ENCODE results near the gene NUDT14.
A peak's percentile ranks its signal among the peaks of the same experiment; 100 is the strongest.

Gene NUDT14

DNA sequence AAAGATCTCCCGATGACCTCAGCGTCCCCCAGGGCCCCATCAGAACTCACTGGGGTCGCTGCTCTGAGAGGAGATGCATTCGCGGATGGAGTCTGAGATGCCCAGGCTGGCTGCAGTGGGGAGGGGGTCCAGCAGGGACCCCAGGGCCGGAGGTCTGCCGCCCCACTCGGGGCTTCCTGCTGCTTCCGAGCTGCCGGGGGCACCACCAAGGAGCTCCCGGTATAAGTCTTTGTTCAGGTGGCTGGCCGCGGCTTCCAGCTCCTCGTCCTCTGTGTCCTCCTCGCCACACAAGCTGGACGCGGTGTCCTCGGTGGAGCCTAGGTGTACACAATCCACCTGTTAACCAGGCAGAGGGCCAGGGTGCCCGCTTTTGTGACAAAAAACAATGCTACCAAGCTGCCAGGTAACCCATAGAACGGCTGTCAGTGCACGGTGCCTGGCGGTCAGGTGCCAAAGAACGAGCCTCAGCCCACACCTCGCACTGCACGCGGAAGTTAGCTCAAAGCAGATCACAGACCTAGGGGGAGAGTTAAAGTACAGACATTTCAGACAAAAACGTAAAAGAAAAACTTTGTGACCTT lies 40.6 kb upstream of the NUDT14 start:
- Histone ChIP-seq H3K9me3 (ENCODE audit: control insufficient read depth, low read length) (no peaks in the 10 kb centered on the region), H3K27me3 (ENCODE audit: control insufficient read depth in 1 of 2, insufficient read depth in 1 of 2, low read length in 2 of 2) (no peaks in the 10 kb centered on the region), H2BK5ac (ENCODE audit: low read depth, low read length, poor library complexity, severe bottlenecking) (no peak overlapping the region), H3K36me3 (ENCODE audit: control insufficient read depth in 1 of 2, insufficient read depth in 2 of 2, low read depth in 1 of 2, low read length in 2 of 2) (peaks cover 59 to 76% of the 10 kb centered on the region in 2 experiments), H3K23ac (ENCODE audit: low read length in 2 of 2) (no peak overlapping the region), H2BK15ac (ENCODE audit: low read depth, poor library complexity, severe bottlenecking) (no peak overlapping the region), H3K4me3 (ENCODE audit: insufficient read depth in 1 of 2, low read depth in 1 of 2, low read length in 2 of 2) (no peak overlapping the region), H3K4me2 (ENCODE audit: low read length, poor library complexity, severe bottlenecking) (no peak overlapping the region), H3K4me1 (ENCODE audit: control insufficient read depth, insufficient read depth, low read depth, low read length) (peaks cover 13% of the 10 kb centered on the region), H4K91ac (ENCODE audit: low read length) (no peak overlapping the region), H3K4ac (ENCODE audit: low read depth in 1 of 2, low read length in 2 of 2) (no peak overlapping the region), H3K79me1 (replicated peaks; ENCODE audit: low read length, poor library complexity, severe bottlenecking) (peaks cover 4% of the 10 kb centered on the region), H3K27ac (ENCODE audit: low read length, poor library complexity, severe bottlenecking) (no peak overlapping the region), H2BK12ac (ENCODE audit: low read length in 2 of 2) (no peak overlapping the region), H3K18ac (ENCODE audit: low read depth in 1 of 2, low read length in 2 of 2) (no peak overlapping the region), H4K8ac (ENCODE audit: low read length) (no peak overlapping the region), H2AFZ (ENCODE audit: low read depth, low read length) (no peak overlapping the region), H2BK120ac (ENCODE audit: low read depth, low read length) (no peak overlapping the region), H2AK5ac (ENCODE audit: low read length, severe bottlenecking) (no peak overlapping the region), H3K9ac (ENCODE audit: low read length) (no peak overlapping the region), H3K14ac (ENCODE audit: low read length in 2 of 2) (no peak overlapping the region)
- WGBS, result 95% methylated on average over 27 of the region's 27 CpGs
- DNase-seq, result no peak

DNA sequence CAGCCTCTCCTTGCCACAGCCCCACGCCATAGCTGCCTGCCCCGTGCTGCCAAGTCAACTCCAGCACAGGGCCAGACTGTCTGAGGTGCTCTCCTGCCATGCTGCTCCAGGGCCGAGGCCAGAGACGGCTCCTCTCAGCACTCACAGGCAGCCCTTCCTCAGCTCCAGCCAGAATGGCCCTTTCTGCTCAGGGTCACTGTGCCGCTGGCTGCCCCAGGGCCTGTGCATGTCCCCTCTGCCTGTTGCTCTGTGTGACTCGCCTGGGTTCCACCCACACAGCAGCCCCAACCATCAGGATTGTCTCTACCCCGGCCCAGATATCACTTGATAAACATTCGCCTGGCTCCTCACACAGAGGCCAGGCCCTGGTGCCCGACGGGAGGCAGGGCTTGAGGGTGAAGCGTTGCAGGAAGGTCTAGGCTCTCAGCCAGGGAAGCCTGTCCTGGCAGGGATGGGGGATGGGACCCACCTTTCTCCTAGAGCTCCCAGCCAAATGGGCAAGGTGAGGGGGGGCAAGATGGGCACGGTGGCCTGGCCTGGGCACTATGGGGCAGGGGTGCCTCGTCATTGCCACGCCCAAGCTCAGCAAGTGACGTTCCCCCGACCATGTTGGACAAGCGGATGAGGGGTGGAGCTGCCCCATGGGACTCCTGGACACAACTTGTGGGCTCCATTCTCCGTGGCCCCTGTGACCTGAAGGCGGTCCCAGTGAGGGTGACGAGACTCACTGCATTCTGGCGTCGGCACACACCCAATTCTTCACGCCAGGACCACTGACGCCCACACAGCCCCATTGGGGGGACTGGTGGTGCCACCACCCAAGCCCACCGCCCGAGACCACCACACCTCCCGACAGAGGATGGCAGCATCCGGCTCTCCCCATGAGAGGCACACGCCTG lies 39.8 kb upstream of the NUDT14 start:
- H4K91ac ChIP-seq (ENCODE audit: low read length), result peak overlapping the region; percentile 31
- no peak overlapping the region for H2BK5ac ChIP-seq (ENCODE audit: low read depth, low read length, poor library complexity, severe bottlenecking)
- H3K14ac ChIP-seq (ENCODE audit: low read length in 2 of 2), result peak overlapping the region in 1 of 2 experiments; percentile 13
- no peak overlapping the region for H3K4ac ChIP-seq (ENCODE audit: low read depth in 1 of 2, low read length in 2 of 2)
- H3K4me1 ChIP-seq (ENCODE audit: control insufficient read depth, insufficient read depth, low read depth, low read length), result peaks cover 20% of the 10 kb centered on the region
- H2BK120ac ChIP-seq (ENCODE audit: low read depth, low read length), result no peak overlapping the region
- H3K4me3 ChIP-seq (ENCODE audit: insufficient read depth in 1 of 2, low read depth in 1 of 2, low read length in 2 of 2), result no peak overlapping the region
- H2AFZ ChIP-seq (ENCODE audit: low read depth, low read length), result no peak overlapping the region
- peaks cover 55 to 75% of the 10 kb centered on the region in 2 experiments for H3K36me3 ChIP-seq (ENCODE audit: control insufficient read depth in 1 of 2, insufficient read depth in 2 of 2, low read depth in 1 of 2, low read length in 2 of 2)
- no peak overlapping the region for H2BK15ac ChIP-seq (ENCODE audit: low read depth, poor library complexity, severe bottlenecking)
- peaks cover 4% of the 10 kb centered on the region for H3K79me1 ChIP-seq (replicated peaks; ENCODE audit: low read length, poor library complexity, severe bottlenecking)
- DNase-seq, result no peak
- WGBS, result 96% methylated on average over 28 of the region's 29 CpGs
- H4K8ac ChIP-seq (ENCODE audit: low read length), result no peak overlapping the region
- no peak overlapping the region for H3K27ac ChIP-seq (ENCODE audit: low read length, poor library complexity, severe bottlenecking)
- H2BK12ac ChIP-seq (ENCODE audit: low read length in 2 of 2), result peak overlapping the region in 1 of 2 experiments; percentile 14
- no peaks in the 10 kb centered on the region for H3K9me3 ChIP-seq (ENCODE audit: control insufficient read depth, low read length)
- no peaks in the 10 kb centered on the region for H3K27me3 ChIP-seq (ENCODE audit: control insufficient read depth in 1 of 2, insufficient read depth in 1 of 2, low read length in 2 of 2)
- no peak overlapping the region for H3K18ac ChIP-seq (ENCODE audit: low read depth in 1 of 2, low read length in 2 of 2)
- H3K9ac ChIP-seq (ENCODE audit: low read length), result no peak overlapping the region
- H3K23ac ChIP-seq (ENCODE audit: low read length in 2 of 2), result no peak overlapping the region
- H2AK5ac ChIP-seq (ENCODE audit: low read length, severe bottlenecking), result no peak overlapping the region
- no peak overlapping the region for H3K4me2 ChIP-seq (ENCODE audit: low read length, poor library complexity, severe bottlenecking)

DNA sequence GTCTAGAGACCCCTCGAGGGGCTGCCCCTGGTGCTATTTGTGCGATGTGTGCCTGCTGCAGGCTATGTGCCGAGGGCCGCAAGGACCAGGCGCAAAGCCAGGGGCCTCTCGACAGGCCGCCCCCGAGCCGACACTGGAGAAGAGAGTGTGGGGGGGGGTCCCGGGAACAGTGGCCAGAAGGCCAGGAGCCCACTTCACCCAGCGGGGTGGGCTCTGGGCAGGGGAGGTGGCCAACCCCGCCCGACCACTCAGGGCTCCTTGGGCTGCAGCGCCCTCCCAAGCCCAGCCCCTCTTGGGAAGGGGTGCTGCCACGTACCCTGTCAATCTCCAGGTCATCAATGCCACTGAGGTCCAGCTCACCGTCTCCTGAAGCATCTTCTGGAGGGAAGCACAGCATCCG lies 38.6 kb upstream of the NUDT14 start:
- Histone ChIP-seq H2BK5ac (ENCODE audit: low read depth, low read length, poor library complexity, severe bottlenecking) (no peak overlapping the region), H3K4me3 (ENCODE audit: insufficient read depth in 1 of 2, low read depth in 1 of 2, low read length in 2 of 2) (no peak overlapping the region), H3K9me3 (ENCODE audit: control insufficient read depth, low read length) (no peaks in the 10 kb centered on the region), H4K91ac (ENCODE audit: low read length) (no peak overlapping the region), H2BK15ac (ENCODE audit: low read depth, poor library complexity, severe bottlenecking) (no peak overlapping the region), H2AK5ac (ENCODE audit: low read length, severe bottlenecking) (no peak overlapping the region), H3K79me1 (replicated peaks; ENCODE audit: low read length, poor library complexity, severe bottlenecking) (peaks cover 4% of the 10 kb centered on the region), H3K14ac (ENCODE audit: low read length in 2 of 2) (no peak overlapping the region), H3K9ac (ENCODE audit: low read length) (no peak overlapping the region), H3K4me2 (ENCODE audit: low read length, poor library complexity, severe bottlenecking) (no peak overlapping the region), H3K4me1 (ENCODE audit: control insufficient read depth, insufficient read depth, low read depth, low read length) (peaks cover 28% of the 10 kb centered on the region), H2AFZ (ENCODE audit: low read depth, low read length) (no peak overlapping the region), H3K27ac (ENCODE audit: low read length, poor library complexity, severe bottlenecking) (no peak overlapping the region), H3K4ac (ENCODE audit: low read depth in 1 of 2, low read length in 2 of 2) (no peak overlapping the region), H3K27me3 (ENCODE audit: control insufficient read depth in 1 of 2, insufficient read depth in 1 of 2, low read length in 2 of 2) (no peaks in the 10 kb centered on the region), H2BK12ac (ENCODE audit: low read length in 2 of 2) (no peak overlapping the region), H3K36me3 (ENCODE audit: control insufficient read depth in 1 of 2, insufficient read depth in 2 of 2, low read depth in 1 of 2, low read length in 2 of 2) (peaks cover 55 to 73% of the 10 kb centered on the region in 2 experiments), H4K8ac (ENCODE audit: low read length) (no peak overlapping the region), H2BK120ac (ENCODE audit: low read depth, low read length) (no peak overlapping the region), H3K23ac (ENCODE audit: low read length in 2 of 2) (no peak overlapping the region), H3K18ac (ENCODE audit: low read depth in 1 of 2, low read length in 2 of 2) (no peak overlapping the region)
- WGBS, result 95% methylated on average over 17 of the region's 17 CpGs
- DNase-seq, result no peak

DNA sequence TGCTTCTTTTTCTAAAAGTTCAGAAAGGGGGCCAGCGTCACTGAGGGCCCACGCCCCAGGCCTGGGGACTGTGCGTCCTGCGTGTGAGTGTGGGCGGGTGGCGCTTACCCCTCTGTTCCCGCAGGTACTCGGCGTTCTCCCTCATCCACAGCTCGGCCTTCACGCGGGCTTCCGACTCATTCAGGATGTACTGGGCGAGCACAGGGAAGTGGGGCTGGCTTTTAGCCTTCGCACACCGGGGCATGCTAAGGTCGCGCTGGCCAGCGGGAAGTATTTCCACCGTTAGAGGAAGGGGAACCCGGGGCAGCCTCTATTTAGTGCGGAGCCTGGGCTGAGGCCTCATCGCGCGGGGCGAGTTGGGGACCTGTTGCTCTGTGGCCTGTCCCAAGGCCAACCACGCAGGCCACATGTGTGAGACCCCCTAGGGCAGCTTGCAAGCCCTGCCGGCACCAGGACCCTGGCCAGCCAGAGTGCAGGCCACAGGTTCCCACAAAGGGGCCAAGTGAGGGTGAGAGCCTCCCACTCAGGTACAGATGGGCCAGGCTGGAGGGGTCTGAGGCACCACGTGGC lies 38.0 kb upstream of the NUDT14 start:
- Histone ChIP-seq H4K91ac (ENCODE audit: low read length) (no peak overlapping the region), H3K9ac (ENCODE audit: low read length) (no peak overlapping the region), H3K14ac (ENCODE audit: low read length in 2 of 2) (no peak overlapping the region), H3K36me3 (ENCODE audit: control insufficient read depth in 1 of 2, insufficient read depth in 2 of 2, low read depth in 1 of 2, low read length in 2 of 2) (peaks cover 61 to 68% of the 10 kb centered on the region in 2 experiments), H3K23ac (ENCODE audit: low read length in 2 of 2) (no peak overlapping the region), H2BK120ac (ENCODE audit: low read depth, low read length) (no peak overlapping the region), H3K4me1 (ENCODE audit: control insufficient read depth, insufficient read depth, low read depth, low read length) (peaks cover 30% of the 10 kb centered on the region), H3K18ac (ENCODE audit: low read depth in 1 of 2, low read length in 2 of 2) (no peak overlapping the region), H2AK5ac (ENCODE audit: low read length, severe bottlenecking) (no peak overlapping the region), H4K8ac (ENCODE audit: low read length) (no peak overlapping the region), H3K4me3 (ENCODE audit: insufficient read depth in 1 of 2, low read depth in 1 of 2, low read length in 2 of 2) (no peak overlapping the region), H2BK5ac (ENCODE audit: low read depth, low read length, poor library complexity, severe bottlenecking) (no peak overlapping the region), H3K79me1 (replicated peaks; ENCODE audit: low read length, poor library complexity, severe bottlenecking) (peaks cover 6% of the 10 kb centered on the region), H3K4me2 (ENCODE audit: low read length, poor library complexity, severe bottlenecking) (no peak overlapping the region), H3K9me3 (ENCODE audit: control insufficient read depth, low read length) (no peaks in the 10 kb centered on the region), H3K4ac (ENCODE audit: low read depth in 1 of 2, low read length in 2 of 2) (no peak overlapping the region), H2BK15ac (ENCODE audit: low read depth, poor library complexity, severe bottlenecking) (no peak overlapping the region), H2BK12ac (ENCODE audit: low read length in 2 of 2) (no peak overlapping the region), H3K27me3 (ENCODE audit: control insufficient read depth in 1 of 2, insufficient read depth in 1 of 2, low read length in 2 of 2) (no peaks in the 10 kb centered on the region), H3K27ac (ENCODE audit: low read length, poor library complexity, severe bottlenecking) (no peak overlapping the region), H2AFZ (ENCODE audit: low read depth, low read length) (no peak overlapping the region)
- no peak for DNase-seq
- 97% methylated on average over 29 of the region's 29 CpGs for WGBS
